Activated CD4-positive, alpha-beta T cell treated with anti-CD3 and anti-CD28 coated beads for 36 hours (primary cell): ENCODE measurements around the gene SMIM5. TPM values are rescaled to one million over a fixed set of nuclear protein-coding genes. Genes with fewer than 3 reads are reported as not detected.

Experiments used
- ATAC-seq: fragments of 200-7000 bp; cut with Tn5 transposase; one replicate; pipeline ENCODE4 v1.10.0; 2021; ENCODE audit warnings: mild to moderate bottlenecking, moderate library complexity
- CTCF ChIA-PET: fragments of 350-600 bp; sonication (Branson Sonifier 250); formaldehyde crosslinking; loops from one replicate; lab custom pipeline; 2021; ENCODE audit warnings: antibody characterized with exemption; lab: Charles Lee
- POLR2A ChIA-PET: fragments of 350-600 bp; sonication (Branson Sonifier 250); formaldehyde crosslinking; loops from one replicate; lab custom pipeline; 2021; ENCODE audit warnings: antibody characterized with exemption, inconsistent platforms; lab: Charles Lee
- DNase-seq: peaks from one replicate; pipeline ENCODE4 v3.0.0-alpha.2; 2020
- H3K27ac Mint-ChIP-seq: one replicate; pipeline ENCODE4 v1.8.0; 2021; ENCODE audit warnings: mixed read lengths
- H3K27me3 Mint-ChIP-seq: one replicate; pipeline ENCODE4 v1.8.0; 2021; ENCODE audit warnings: mixed read lengths
- H3K36me3 Mint-ChIP-seq: one replicate; pipeline ENCODE4 v1.8.0; 2021; ENCODE audit warnings: low read depth, mixed read lengths
- H3K4me1 Mint-ChIP-seq: one replicate; pipeline ENCODE4 v1.8.0; 2021; ENCODE audit warnings: mixed read lengths
- H3K4me3 Mint-ChIP-seq: one replicate; pipeline ENCODE4 v1.8.0; 2021; ENCODE audit warnings: mild to moderate bottlenecking, moderate library complexity, mixed read lengths
- H3K9me3 Mint-ChIP-seq: one replicate; pipeline ENCODE4 v1.8.0; 2021; ENCODE audit warnings: low read depth, mixed read lengths
- intact Hi-C, 2 experiments: fragments of 100-400 bp; cut with DNase I in 1 of 2; cut with micrococcal nuclease in 1 of 2; formaldehyde crosslinking; loops; one replicate each; pipeline versions ENCODE4 v1.14.2 to v1.15.1; 2022 to 2024; cut with DNase I, micrococcal nuclease
- total RNA-seq, 2 experiments: library from RNA; stranded (reverse); gene quantifications; one replicate each; pipeline ENCODE4 v1.2.3, GENCODE V29; 2021

The SMIM5 gene
- under 1 TPM; 0.12 to 0.14 TPM for total RNA-seq

GRCh38 chr17:75632863-75633485 lies at the start of gene SMIM5:
Gene SMIM5, plus strand, starts transcription at chr17:75633434. Its CDS starts 6,768 bp downstream, at chr17:75640202.
- POLR2A ChIA-PET, result interaction anchor here (0.8 to 1.3 kb wide), 3 partner anchors 46 to 115 kb away, joined by 3 to 7 read pairs (median 6); no protein-coding TSS in a partner anchor
- H3K27ac Mint-ChIP-seq, result no peak within 1 kb of the TSS
- H3K9me3 Mint-ChIP-seq, result no peaks in the 10 kb centered on the region
- peak; percentile 92 for DNase-seq
- peak; percentile 93 for ATAC-seq
- H3K4me3 Mint-ChIP-seq, result no peak within 1 kb of the TSS
- no peaks in the 10 kb centered on the region for H3K36me3 Mint-ChIP-seq
- peaks cover 5% of the 10 kb centered on the region for H3K4me1 Mint-ChIP-seq
- intact Hi-C loops, result loop anchor here (1.0 kb wide), 2 partner anchors 117 to 207 kb away; no protein-coding TSS in a partner anchor
- CTCF ChIA-PET, result interaction anchor here (0.5 to 10.5 kb wide), 47 partner anchors 9 to 573 kb away, joined by 3 to 242 read pairs (median 4); partner anchors contain the start of genes RECQL5 and SAP30BP
- H3K27me3 Mint-ChIP-seq, result no peaks in the 10 kb centered on the region

- H3K36me3 Mint-ChIP-seq, result no peaks in the 10 kb centered on the region
- ChIA-PET POLR2A (interaction anchor here (0.6 kb wide), 1 partner anchor 852 kb away, joined by 3 read pairs; no protein-coding TSS in a partner anchor), CTCF (interaction anchor here (1.0 to 1.4 kb wide), 3 partner anchors 128 to 165 kb away, joined by 3 to 4 read pairs (median 4); partner anchors contain the start of gene TMEM94)
- H3K9me3 Mint-ChIP-seq, result peaks cover 2% of the 10 kb centered on the region
- peaks cover 4% of the 10 kb centered on the region for H3K27me3 Mint-ChIP-seq
- H3K4me3 Mint-ChIP-seq, result no peak overlapping the region
- H3K27ac Mint-ChIP-seq, result no peak overlapping the region
- ATAC-seq (no peak), DNase-seq (no peak)
- intact Hi-C loops, result loop anchor here in 1 of 2 experiments (5.0 to 10.0 kb wide), 2 partner anchors 317 to 550 kb away; partner anchors contain the start of gene MRPL38
- peaks cover 8% of the 10 kb centered on the region for H3K4me1 Mint-ChIP-seq
Measured at GRCh38 chr17:75584849-75585175, 48.4 kb upstream of the SMIM5 start.

GRCh38 chr17:75587675-75588595 lies 45.3 kb upstream of the SMIM5 start, which contains the start of gene MYO15B:
Gene MYO15B, plus strand, starts transcription at chr17:75587800. Its CDS starts 258 bp downstream, at chr17:75588058.
- intact Hi-C loops, result loop anchor here (2.0 to 10.0 kb wide), 5 partner anchors 63 to 715 kb away; partner anchors contain the start of genes FDXR (in 1 of the 2), LLGL2 (in 1 of the 2) and MRPL38 (in 1 of the 2)
- Mint-ChIP-seq H3K9me3 (no peaks in the 10 kb centered on the region), H3K4me3 (peak within 1 kb of the TSS; percentile 44), H3K27me3 (peaks cover 2% of the 10 kb centered on the region), H3K27ac (no peak within 1 kb of the TSS), H3K4me1 (no peaks in the 10 kb centered on the region), H3K36me3 (no peaks in the 10 kb centered on the region)
- CTCF ChIA-PET, result interaction anchor here (0.6 to 1.3 kb wide), 6 partner anchors 17 to 166 kb away, joined by 3 to 5 read pairs (median 4); no protein-coding TSS in a partner anchor
- POLR2A ChIA-PET, result interaction anchor here (0.6 kb wide), 1 partner anchor 72 kb away, joined by 3 read pairs; the partner anchor contains the start of gene TSEN54
- DNase-seq, result peak; percentile 74
- peak; percentile 25 for ATAC-seq

GRCh38 chr17:75588596-75589011 lies 44.6 kb upstream of the SMIM5 start:
- intact Hi-C loops, result loop anchor here (1.0 to 10.0 kb wide), 18 partner anchors 7 to 716 kb away; partner anchors contain the start of genes LLGL2 (in 2 of the 2), CDR2L (in 1 of the 2), FDXR (in 1 of the 2) and GGA3 (in 1 of the 2)
- no peak overlapping the region for H3K27ac Mint-ChIP-seq
- ChIA-PET POLR2A (interaction anchor here (0.6 kb wide), 1 partner anchor 72 kb away, joined by 3 read pairs; the partner anchor contains the start of gene TSEN54), CTCF (interaction anchor here (0.6 to 1.3 kb wide), 6 partner anchors 17 to 165 kb away, joined by 3 to 5 read pairs (median 4); no protein-coding TSS in a partner anchor)
- peaks cover 2% of the 10 kb centered on the region for H3K27me3 Mint-ChIP-seq
- DNase-seq (no peak), ATAC-seq (peak; percentile 14)
- H3K9me3 Mint-ChIP-seq, result no peaks in the 10 kb centered on the region
- H3K4me1 Mint-ChIP-seq, result no peaks in the 10 kb centered on the region
- H3K4me3 Mint-ChIP-seq, result peak overlapping the region; percentile 44
- H3K36me3 Mint-ChIP-seq, result no peaks in the 10 kb centered on the region

GRCh38 chr17:75589012-75589918 lies 44.0 kb upstream of the SMIM5 start:
- POLR2A ChIA-PET, result interaction anchor here (0.6 kb wide), 1 partner anchor 169 kb away, joined by 4 read pairs; no protein-coding TSS in a partner anchor
- peak overlapping the region; percentile 42 for H3K27ac Mint-ChIP-seq

GRCh38 chr17:75589919-75590303 lies 43.3 kb upstream of the SMIM5 start:
- H3K27me3 Mint-ChIP-seq, result peaks cover 2% of the 10 kb centered on the region
- ChIA-PET POLR2A (interaction anchor here (0.6 kb wide), 1 partner anchor 168 kb away, joined by 4 read pairs; no protein-coding TSS in a partner anchor), CTCF (interaction anchor here (0.8 to 1.9 kb wide), 6 partner anchors 9 to 178 kb away, joined by 3 to 9 read pairs (median 3); partner anchors contain the start of gene SMIM5)
- H3K4me3 Mint-ChIP-seq, result peak overlapping the region; percentile 8
- DNase-seq (peak; percentile 16), ATAC-seq (no peak)
- no peaks in the 10 kb centered on the region for H3K36me3 Mint-ChIP-seq
- H3K4me1 Mint-ChIP-seq, result no peaks in the 10 kb centered on the region
- intact Hi-C loops, result loop anchor here (1.0 to 10.0 kb wide), 18 partner anchors 9 to 717 kb away; partner anchors contain the start of genes LLGL2 (in 2 of the 2), CDR2L (in 1 of the 2), FDXR (in 1 of the 2) and GGA3 (in 1 of the 2)
- H3K9me3 Mint-ChIP-seq, result no peaks in the 10 kb centered on the region
- H3K27ac Mint-ChIP-seq, result no peak overlapping the region

More at GRCh38 chr17:75589012-75589918, 44.0 kb upstream of the SMIM5 start:
- Mint-ChIP-seq H3K4me3 (peak overlapping the region; percentile 72), H3K27me3 (peaks cover 2% of the 10 kb centered on the region), H3K36me3 (no peaks in the 10 kb centered on the region), H3K4me1 (no peaks in the 10 kb centered on the region), H3K9me3 (no peaks in the 10 kb centered on the region)
- CTCF ChIA-PET, result interaction anchor here (0.8 to 1.3 kb wide), 4 partner anchors 18 to 164 kb away, joined by 3 to 5 read pairs (median 4); no protein-coding TSS in a partner anchor
- ATAC-seq (peak; percentile 90), DNase-seq (peak; percentile 99)
- intact Hi-C loops, result loop anchor here (1.0 to 10.0 kb wide), 18 partner anchors 8 to 716 kb away; partner anchors contain the start of genes LLGL2 (in 2 of the 2), CDR2L (in 1 of the 2), FDXR (in 1 of the 2) and GGA3 (in 1 of the 2)

- CTCF ChIA-PET, result interaction anchor here (0.8 to 1.9 kb wide), 6 partner anchors 9 to 178 kb away, joined by 3 to 9 read pairs (median 3); partner anchors contain the start of gene SMIM5
- peaks cover 2% of the 10 kb centered on the region for H3K27me3 Mint-ChIP-seq
- no peaks in the 10 kb centered on the region for H3K36me3 Mint-ChIP-seq
- intact Hi-C loops, result no loop called here
- POLR2A ChIA-PET, result no interaction called here
- no peak for DNase-seq
- H3K4me1 Mint-ChIP-seq, result no peaks in the 10 kb centered on the region
- no peak for ATAC-seq
- H3K9me3 Mint-ChIP-seq, result no peaks in the 10 kb centered on the region
- H3K27ac Mint-ChIP-seq, result no peak overlapping the region
- H3K4me3 Mint-ChIP-seq, result peak overlapping the region; percentile 8
Measured at GRCh38 chr17:75590314-75590761, 42.9 kb upstream of the SMIM5 start.

- POLR2A ChIA-PET, result no interaction called here
- Mint-ChIP-seq H3K27ac (no peak overlapping the region), H3K9me3 (no peaks in the 10 kb centered on the region), H3K4me1 (no peaks in the 10 kb centered on the region), H3K4me3 (no peak overlapping the region), H3K27me3 (peaks cover 1% of the 10 kb centered on the region), H3K36me3 (no peaks in the 10 kb centered on the region)
- no peak for ATAC-seq
- no peak for DNase-seq
- CTCF ChIA-PET, result interaction anchor here (0.7 to 1.9 kb wide), 6 partner anchors 10 to 208 kb away, joined by 3 to 9 read pairs (median 4); partner anchors contain the start of gene SMIM5
- intact Hi-C loops, result no loop called here
Measured at GRCh38 chr17:75590849-75591721, 42.1 kb upstream of the SMIM5 start.
